Right ventricle myocardium inferior (tissue), 1 donor: ENCODE data around the gene FARS2. TPM values are rescaled to one million over a fixed set of nuclear protein-coding genes. Genes with fewer than 3 reads are reported as not detected.

Experiments used
- ATAC-seq: fragments of 200-7000 bp; cut with Tn5 transposase; one replicate; pipeline ENCODE4 v1.9.1; 2020; ENCODE audit warnings: mild to moderate bottlenecking, moderate library complexity
- DNase-seq: peaks from one replicate; pipeline ENCODE4 v3.0.0; 2021; ENCODE audit errors: missing footprints
- intact Hi-C: fragments of 100-400 bp; cut with DNase I; formaldehyde crosslinking; loops from one replicate; pipeline ENCODE4 v1.11.0; 2022
- total RNA-seq: library from RNA; stranded (reverse); fragmentation: NEBNext Ultra II Directional; extraction: Animal tissue kit (Norgen Biotek cat#: 25700); gene quantifications from one replicate; pipeline ENCODE4 v1.2.1, GENCODE V29; 2021
- donor health status: DM: no; HTN: yes; CAD: no; lungs with severe emphysema.

The FARS2 gene
- total RNA-seq, 1 donor from 2014 or later = 20.5 TPM

DNA sequence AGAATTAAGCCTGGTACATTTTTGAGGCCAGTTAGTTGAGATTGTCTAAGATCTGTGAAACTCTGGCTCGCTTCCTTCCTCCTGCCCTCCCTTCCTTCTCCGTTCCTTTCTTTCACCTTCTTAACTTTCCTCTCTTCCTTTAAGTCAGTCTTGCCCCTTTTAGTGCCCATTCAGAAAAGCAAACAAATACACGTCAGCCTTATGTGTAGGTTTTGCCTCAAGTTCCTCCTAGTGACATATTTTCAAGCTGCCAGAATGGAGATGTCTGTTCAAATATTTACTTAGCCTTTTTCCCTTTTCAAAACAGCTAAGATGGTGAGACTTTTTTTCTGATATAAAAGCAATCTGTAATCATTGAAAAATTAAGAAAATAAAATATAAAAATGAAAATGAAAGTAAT is 178.4 kb downstream of the FARS2 start:
- DNase-seq (no peak), ATAC-seq (no peak)
- intact Hi-C loops = no loop called here

- no peak for ATAC-seq
- intact Hi-C loops = no loop called here
- DNase-seq = no peak
Observed at GRCh38 chr6:5442319-5442718, 181.0 kb downstream of the FARS2 start.

- intact Hi-C loops = no loop called here
- no peak for DNase-seq
Observed at GRCh38 chr6:5442916-5443315, 181.6 kb downstream of the FARS2 start.

DNA sequence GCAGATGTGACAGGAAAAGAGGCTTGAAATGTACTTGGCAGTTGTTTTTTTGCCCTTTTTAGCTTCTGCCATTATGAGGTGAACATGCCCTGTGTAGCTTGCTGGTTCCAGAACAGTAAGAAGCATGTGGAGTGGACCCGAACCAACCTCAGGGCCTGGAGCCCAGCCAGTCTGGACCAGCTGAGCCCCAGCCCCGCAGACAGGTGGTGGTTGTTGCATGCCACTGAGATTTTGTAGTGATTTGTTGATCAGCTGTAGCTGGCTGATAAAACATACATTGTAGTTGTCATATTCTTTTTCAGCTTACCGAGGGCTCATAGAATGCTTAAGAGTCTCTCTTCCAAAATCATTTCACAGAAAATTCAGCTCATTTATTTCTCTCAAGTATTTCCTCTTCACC is 182.2 kb downstream of the FARS2 start:
- DNase-seq (no peak), ATAC-seq (no peak)
- intact Hi-C loops = no loop called here

More at GRCh38 chr6:5442916-5443315, 181.6 kb downstream of the FARS2 start:
- ATAC-seq = no peak

- DNase-seq (no peak), ATAC-seq (no peak)
- intact Hi-C loops = no loop called here
Observed at GRCh38 chr6:5446362-5447075, 185.2 kb downstream of the FARS2 start.

DNA sequence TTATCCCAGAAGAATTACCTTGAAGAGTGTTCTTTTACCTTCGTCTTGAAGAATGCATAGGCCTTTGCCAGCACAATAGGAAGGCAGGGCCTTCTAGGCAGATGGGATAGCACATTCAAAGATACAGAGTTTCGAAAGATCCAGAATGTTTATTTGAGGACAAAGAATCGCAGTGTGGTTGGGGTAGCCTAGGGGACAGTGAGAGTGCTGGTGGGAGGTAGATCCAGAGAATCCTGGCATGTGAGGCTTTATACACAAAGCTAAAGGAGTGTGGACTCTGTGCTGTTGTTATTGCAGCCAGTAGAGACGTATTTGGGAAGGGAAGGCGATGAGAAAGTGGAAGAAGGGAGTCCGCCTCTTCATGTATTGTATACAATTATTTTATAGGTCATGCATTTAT is 186.6 kb downstream of the FARS2 start:
- intact Hi-C loops = no loop called here
- no peak for ATAC-seq
- DNase-seq = no peak

DNA sequence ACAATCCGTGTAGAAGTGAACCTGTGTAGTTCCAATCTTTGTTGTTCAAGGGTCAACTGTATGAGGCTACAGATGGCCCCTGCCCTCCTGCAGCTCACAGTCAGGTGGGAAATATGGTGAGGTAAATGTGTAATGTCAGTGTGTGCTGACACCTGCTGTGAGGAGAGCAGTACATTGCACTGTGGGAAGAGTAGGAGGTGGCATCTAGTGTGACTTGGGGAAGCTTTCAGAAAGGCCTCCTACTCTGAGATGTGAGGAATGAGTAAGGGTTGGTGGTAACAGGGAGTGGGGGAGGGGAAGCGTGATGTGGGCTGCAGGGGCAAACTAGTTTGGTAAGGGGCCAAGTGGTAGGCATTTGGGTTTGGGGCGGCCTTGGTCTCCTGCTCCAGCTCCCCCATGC is 188.8 kb downstream of the FARS2 start:
- no peak for DNase-seq

DNA sequence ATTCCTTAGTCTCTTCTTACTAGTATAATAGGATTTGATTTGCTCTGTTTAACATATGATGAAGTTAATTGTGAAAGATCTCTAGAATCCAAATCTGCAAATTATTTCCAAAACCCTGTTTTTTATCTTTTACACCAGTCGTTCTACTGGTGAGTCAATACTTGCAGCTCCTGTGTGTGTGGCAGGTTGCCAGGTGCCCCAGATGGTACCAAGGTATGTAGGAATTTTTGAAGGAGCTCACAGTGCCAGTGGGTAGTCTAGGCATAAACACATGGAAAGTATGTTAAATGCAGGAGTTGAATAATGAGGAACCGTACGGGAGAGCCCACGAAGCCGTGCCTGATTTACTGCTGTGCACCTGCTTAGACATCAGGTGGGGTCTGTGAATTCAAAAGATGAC is 192.2 kb downstream of the FARS2 start:
- intact Hi-C loops = no loop called here
- DNase-seq (no peak), ATAC-seq (no peak)

More for the DNA sequence above, 188.8 kb downstream of the FARS2 start:
- no peak for ATAC-seq
- intact Hi-C loops = no loop called here

DNA sequence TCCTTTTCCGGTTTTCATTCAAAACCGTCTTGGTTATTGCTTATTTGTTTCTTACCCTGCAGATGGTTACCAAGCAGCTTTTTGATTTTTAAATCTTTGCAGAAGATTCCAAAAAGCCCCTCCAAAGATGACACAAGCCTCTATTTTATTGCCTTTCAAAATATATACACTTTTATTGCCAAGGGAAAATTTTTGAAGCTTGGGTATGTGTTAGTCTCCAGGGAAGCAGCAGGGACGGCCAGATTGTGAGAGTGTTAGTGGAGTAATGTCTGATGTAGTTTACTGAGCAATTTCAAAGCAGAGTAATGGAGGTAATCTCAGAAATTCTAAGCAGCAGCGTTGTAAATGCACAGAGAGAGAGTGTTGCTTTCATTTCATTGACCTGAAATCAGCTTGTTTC is 193.8 kb downstream of the FARS2 start:
- intact Hi-C loops = no loop called here
- DNase-seq (no peak), ATAC-seq (no peak)

GRCh38 chr6:5457041-5457440 is 195.7 kb downstream of the FARS2 start:
- intact Hi-C loops = no loop called here

DNA sequence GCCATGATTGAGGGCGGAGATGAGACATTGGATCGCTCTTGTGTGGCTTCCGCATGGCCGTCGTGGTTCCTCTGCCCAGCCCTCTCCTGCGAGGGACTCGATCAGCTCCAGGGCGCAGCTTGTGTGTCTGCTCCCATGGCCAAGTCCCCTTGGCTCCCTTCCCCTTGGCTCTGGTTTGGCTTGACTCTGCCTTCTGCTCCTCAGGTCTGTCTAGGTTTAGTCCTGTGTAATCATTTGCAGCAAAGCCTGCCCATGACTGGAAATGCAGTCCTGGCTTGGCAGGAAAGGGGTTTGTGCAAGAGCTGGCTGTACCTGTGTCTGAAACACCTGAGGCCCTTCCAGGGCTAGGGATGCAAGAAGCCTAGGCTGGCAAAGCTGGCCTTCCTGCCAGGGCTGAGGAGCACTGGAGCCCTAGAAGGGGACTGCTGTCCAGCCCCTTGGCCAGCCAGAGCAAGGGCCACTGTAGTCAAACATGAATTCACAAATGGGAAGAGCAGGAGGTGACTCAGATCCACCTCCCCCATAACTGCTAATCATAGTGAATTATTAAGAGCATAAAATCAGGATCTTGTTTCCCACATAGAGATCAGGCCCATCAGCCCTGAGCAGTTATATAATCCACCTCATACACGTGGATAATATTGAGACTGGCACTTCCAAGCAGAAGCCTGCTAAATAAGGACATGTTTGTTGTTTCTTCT is 196.8 kb downstream of the FARS2 start:
- intact Hi-C loops = no loop called here
- ATAC-seq (peak; percentile 74), DNase-seq (no peak)

More at GRCh38 chr6:5457041-5457440, 195.7 kb downstream of the FARS2 start:
- peak; percentile 77 for DNase-seq
- peak; percentile 5 for ATAC-seq

DNA sequence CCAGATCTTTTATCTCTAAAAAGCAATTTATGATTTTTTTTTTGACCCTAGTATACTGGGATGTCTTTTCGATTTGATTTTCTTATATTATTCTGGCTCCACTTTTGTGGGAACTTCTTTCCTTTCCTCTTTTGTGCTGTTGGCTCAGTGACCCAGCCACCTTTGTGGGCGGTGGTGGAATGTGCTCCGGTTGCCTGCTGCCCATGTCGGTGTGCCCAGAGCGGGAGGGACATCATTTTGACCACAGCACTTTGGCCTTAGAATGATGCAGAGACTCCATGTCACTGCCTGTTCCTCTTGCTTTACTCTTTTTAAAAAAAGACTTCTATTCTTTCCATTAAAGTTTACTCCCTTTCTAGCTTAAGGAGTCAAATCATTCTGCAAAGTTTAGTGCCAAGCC is 198.0 kb downstream of the FARS2 start:
- intact Hi-C loops = no loop called here
- ATAC-seq (no peak), DNase-seq (no peak)

GRCh38 chr6:5461365-5461764 is 200.1 kb downstream of the FARS2 start:
- no peak for ATAC-seq
- DNase-seq = no peak
- intact Hi-C loops = loop anchor here (10.0 kb wide), 1 partner anchor 533 kb away; no protein-coding TSS in a partner anchor

DNA sequence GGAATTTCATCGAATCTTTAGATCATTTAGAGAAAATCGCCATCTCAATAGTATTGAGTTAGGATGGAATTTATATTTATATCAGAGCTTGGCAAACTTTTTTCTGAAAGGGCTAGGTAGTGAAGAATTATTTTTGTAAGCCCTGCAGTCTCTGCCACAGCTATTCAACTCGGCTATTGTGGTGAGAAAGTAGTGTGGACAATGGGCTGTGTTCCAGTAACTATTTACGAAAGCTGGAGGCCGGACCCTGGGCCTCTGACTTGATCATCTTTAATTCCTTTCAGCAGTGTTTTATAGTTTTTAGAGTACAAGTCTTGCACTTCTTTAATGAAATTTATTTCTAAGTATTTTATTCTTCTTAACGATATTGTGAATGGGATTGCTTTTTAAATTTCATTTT is 201.5 kb downstream of the FARS2 start:
- intact Hi-C loops = loop anchor here (10.0 kb wide), 1 partner anchor 532 kb away; no protein-coding TSS in a partner anchor
- ATAC-seq (no peak), DNase-seq (no peak)

GRCh38 chr6:5463690-5464089 is 202.4 kb downstream of the FARS2 start:
- DNase-seq = no peak
- no peak for ATAC-seq
- intact Hi-C loops = loop anchor here (10.0 kb wide), 1 partner anchor 531 kb away; no protein-coding TSS in a partner anchor

DNA sequence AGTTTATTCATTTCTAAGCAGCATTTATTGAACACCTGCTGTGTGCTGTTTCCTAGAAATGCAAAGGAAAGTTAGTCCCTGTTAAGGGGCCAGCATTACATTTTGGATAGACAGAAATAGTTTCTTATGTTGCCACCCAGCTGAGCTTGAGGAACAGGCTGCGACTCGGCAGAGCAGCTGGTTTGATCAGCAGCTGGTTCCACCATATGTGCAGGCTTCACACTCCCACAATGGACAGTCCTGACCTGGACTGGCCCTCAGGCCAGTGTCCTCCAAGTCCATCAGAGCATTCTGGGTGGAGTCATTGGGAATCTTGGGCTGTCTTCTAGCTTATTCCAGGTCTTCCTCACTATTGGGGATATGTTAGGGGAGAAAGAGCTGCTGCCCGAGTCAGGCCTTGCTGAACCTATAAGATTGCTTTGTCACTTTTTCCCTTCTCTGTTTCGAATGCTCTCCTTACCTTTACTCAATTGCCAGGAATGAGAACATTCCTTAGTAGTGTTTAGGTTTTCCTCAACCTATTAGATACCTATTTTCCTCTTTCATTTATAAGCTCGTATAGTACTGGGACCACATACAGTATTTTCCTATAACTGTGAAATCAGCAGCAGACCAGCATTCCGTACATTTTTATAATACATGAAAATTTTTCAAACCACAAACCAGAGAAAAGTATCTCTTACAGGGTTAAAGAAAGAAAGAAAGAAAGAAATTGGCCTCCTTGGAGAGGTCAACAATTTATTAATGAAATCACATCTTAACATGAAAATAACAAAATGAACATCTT is 203.0 kb downstream of the FARS2 start:
- intact Hi-C loops = loop anchor here (10.0 kb wide), 1 partner anchor 531 kb away; no protein-coding TSS in a partner anchor
- no peak for DNase-seq
- ATAC-seq = no peak

GRCh38 chr6:5466281-5467136 is 205.2 kb downstream of the FARS2 start:
- ATAC-seq (no peak), DNase-seq (no peak)
- intact Hi-C loops = loop anchor here (10.0 kb wide), 1 partner anchor 528 kb away; no protein-coding TSS in a partner anchor

DNA sequence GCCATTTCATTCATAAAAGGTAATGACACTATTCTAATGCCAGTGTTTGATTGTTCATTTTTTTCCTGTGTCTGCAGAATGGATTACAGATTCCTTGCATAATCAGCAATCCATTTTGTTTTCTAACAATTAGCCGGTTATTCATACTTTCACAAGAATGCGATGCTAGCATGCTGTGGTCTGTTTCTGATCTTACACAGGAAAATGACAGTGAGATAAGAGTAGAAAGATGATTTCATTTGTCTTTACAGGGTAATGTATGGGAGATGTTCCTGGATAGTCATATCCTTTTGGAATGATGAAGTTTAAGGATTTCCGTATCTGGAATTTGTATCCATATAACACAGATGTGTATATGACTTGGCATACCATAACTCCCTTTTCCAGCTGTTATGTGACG is 207.3 kb downstream of the FARS2 start:
- no peak for ATAC-seq
- no peak for DNase-seq
- intact Hi-C loops = loop anchor here (10.0 kb wide), 1 partner anchor 526 kb away; no protein-coding TSS in a partner anchor
